Activated naive CD4-positive, alpha-beta T cell treated with anti-CD3 and anti-CD28 coated beads for 36 hours (primary cell): ENCODE results near the gene NTM. TPM values are rescaled to one million over a fixed set of nuclear protein-coding genes. Genes with fewer than 3 reads are reported as not detected.

Experiments used
- CTCF ChIA-PET: fragments of 350-600 bp; sonication (Branson Sonifier 250); formaldehyde crosslinking; loops from one replicate; lab custom pipeline; 2021; ENCODE audit warnings: antibody characterized with exemption; lab: Charles Lee
- DNase-seq: peaks from one replicate; pipeline ENCODE4 v3.0.0-alpha.2; 2020
- H3K27ac Mint-ChIP-seq: one replicate; pipeline ENCODE4 v1.8.0; 2021; ENCODE audit warnings: mild to moderate bottlenecking, mixed read lengths
- H3K27me3 Mint-ChIP-seq: one replicate; pipeline ENCODE4 v1.8.0; 2021; ENCODE audit warnings: low read depth, mixed read lengths
- H3K36me3 Mint-ChIP-seq: one replicate; pipeline ENCODE4 v1.8.0; 2021; ENCODE audit warnings: low read depth, mixed read lengths
- H3K4me1 Mint-ChIP-seq: one replicate; pipeline ENCODE4 v1.8.0; 2021; ENCODE audit warnings: low read depth, mixed read lengths
- H3K4me3 Mint-ChIP-seq: one replicate; pipeline ENCODE4 v1.8.0; 2021; ENCODE audit warnings: mild to moderate bottlenecking, moderate library complexity, mixed read lengths
- H3K9me3 Mint-ChIP-seq: one replicate; pipeline ENCODE4 v1.8.0; 2021; ENCODE audit warnings: mixed read lengths
- intact Hi-C: fragments of 100-400 bp; cut with micrococcal nuclease; formaldehyde crosslinking; loops from one replicate; pipeline ENCODE4 v1.15.1; 2023
- total RNA-seq, 2 experiments: library from RNA; stranded (reverse); gene quantifications; one replicate each; pipeline ENCODE4 v1.2.3, GENCODE V29; 2021

Gene NTM
- total RNA-seq, 2 experiments from 2014 or later = not detected

DNA sequence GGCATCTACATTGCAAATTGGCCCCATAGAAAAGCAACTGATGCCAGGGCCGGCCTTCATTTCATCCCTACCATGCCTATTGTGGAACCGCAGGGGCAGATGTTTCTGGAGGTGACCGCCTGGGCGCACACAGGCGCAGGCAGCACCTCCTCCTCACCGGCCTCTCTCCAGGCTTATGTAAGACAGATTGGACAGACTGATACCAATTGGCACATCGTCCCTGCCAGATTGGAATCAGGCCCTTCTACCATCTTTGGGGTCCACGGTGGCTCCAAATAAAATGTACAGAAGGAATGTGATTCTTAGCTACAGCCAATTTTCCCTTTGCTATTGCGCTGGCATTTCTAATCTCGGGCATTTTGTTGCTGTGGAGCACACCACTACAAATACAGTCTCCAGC lies 732.6 kb downstream of the NTM start:
- CTCF ChIA-PET = interaction anchor here (0.6 kb wide), 1 partner anchor 838 kb away, joined by 5 read pairs; no protein-coding TSS in a partner anchor
- H3K4me1 Mint-ChIP-seq = no peaks in the 10 kb centered on the region
- no peaks in the 10 kb centered on the region for H3K36me3 Mint-ChIP-seq

DNA sequence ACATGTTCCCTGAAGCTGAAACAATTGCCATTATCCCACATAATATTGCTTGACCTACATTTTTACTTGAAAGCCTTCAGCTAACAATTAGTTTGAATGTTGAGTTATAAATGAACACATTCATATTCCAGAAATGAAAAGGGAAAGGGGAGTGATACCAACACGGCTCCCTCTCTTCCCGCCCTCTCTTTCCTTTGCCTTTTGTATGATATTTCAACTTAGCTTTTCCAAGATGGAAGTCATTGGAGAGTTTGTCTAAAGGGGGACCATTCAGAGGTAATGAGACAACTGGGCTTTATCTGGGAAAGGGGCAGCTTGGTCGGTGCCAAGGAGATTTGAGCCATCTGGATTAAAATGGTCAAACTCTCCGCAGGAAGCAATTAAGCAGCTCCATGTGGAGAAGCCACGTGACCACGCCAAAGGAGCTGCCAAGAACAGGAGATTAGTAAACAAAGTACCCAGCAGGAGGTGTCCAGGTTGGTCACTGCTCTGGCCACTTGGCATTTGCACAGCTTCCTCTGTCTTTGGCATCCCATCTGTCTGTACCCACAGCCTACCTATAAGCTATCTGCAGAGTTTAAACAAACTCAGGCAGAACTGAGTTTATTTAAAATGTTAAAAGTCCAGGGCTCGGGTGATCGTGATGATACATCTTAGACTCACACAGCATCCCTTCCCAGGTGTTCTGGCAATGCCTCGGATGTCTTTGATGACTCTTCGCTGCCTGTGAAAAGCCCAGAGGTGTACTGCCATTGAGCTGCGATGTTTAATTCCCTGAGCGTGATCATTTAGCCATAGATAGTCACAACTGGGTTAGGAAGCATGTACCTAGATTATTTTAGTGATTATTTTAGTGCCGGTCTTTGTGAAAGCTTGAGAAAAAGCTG lies 735.9 kb downstream of the NTM start:
- no peak for DNase-seq
- Mint-ChIP-seq H3K4me1 (no peaks in the 10 kb centered on the region), H3K27ac (no peak overlapping the region), H3K9me3 (peaks cover 5% of the 10 kb centered on the region), H3K27me3 (no peaks in the 10 kb centered on the region), H3K4me3 (no peak overlapping the region), H3K36me3 (no peaks in the 10 kb centered on the region)
- intact Hi-C loops = no loop called here
- CTCF ChIA-PET = interaction anchor here (1.0 kb wide), 1 partner anchor 11 kb away, joined by 3 read pairs; no protein-coding TSS in a partner anchor

More for the DNA sequence above, 732.6 kb downstream of the NTM start:
- DNase-seq = no peak
- Mint-ChIP-seq H3K27me3 (no peaks in the 10 kb centered on the region), H3K9me3 (peaks cover 3% of the 10 kb centered on the region), H3K4me3 (no peak overlapping the region), H3K27ac (no peak overlapping the region)
- intact Hi-C loops = no loop called here

DNA sequence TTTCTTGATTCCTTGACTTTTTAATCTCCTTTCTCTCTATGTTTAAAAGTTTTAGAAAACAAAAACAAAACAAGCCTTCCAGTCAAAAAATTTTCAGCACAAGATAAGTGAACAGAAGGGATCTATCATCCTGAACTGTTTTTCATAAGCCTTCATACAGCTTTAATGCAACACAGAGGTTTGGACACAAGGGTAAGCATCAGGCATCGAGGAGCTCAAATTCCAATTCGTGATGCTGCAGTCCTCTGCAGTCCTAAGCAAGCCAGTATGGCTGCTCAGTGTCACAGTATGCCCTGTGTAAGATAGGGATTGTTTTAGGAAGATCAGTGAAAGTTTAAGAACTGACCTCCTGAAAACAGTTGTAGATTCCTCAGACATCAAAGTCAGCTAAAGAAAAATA lies 740.9 kb downstream of the NTM start:
- DNase-seq = no peak
- H3K4me1 Mint-ChIP-seq = no peaks in the 10 kb centered on the region
- CTCF ChIA-PET = no interaction called here
- no peak overlapping the region for H3K27ac Mint-ChIP-seq
- no peaks in the 10 kb centered on the region for H3K36me3 Mint-ChIP-seq
- H3K9me3 Mint-ChIP-seq = peaks cover 5% of the 10 kb centered on the region
- intact Hi-C loops = no loop called here
- H3K27me3 Mint-ChIP-seq = no peaks in the 10 kb centered on the region
- no peak overlapping the region for H3K4me3 Mint-ChIP-seq

DNA sequence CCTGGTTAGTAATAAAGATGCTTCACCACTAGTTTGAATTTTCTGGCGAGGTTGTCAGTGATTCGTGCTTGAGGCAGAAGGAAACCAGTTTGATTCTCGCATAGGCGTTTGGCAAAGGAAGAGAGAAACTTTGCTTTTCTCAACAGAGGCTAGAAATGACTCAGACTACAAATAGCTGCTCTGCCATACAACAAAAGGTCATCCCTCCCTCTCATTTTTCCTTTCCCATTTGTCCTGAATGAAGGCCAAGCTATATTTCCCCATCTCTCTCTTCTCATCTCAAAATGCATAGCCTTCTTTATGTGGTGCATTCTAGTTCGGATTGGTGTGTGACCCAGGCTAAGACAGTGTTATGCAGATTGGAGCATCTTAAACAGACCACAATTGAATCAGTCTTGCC lies 741.4 kb downstream of the NTM start:
- peaks cover 5% of the 10 kb centered on the region for H3K9me3 Mint-ChIP-seq
- CTCF ChIA-PET = interaction anchor here (0.8 kb wide), 1 partner anchor 215 kb away, joined by 3 read pairs; no protein-coding TSS in a partner anchor
- no peaks in the 10 kb centered on the region for H3K36me3 Mint-ChIP-seq

DNA sequence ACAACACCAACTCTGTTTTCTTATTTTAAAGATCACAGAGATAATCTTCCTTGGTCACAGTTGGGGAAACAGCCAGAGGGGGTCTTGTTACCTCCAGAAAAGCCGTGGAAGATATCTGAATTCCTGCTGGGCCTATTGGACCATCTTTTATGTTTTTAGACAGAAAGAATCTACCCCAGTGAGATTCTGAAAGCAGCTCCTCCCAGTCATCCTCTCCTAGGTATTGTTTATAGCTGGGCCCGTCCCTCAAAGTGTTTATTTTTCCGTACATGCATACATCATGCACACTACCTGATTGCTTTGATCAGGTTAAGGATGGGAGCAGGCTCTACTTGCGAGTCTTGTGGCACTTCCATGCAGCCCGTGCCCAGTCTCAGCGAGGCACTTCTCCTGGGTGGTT lies 742.4 kb downstream of the NTM start:
- H3K4me1 Mint-ChIP-seq = no peaks in the 10 kb centered on the region

More for the DNA sequence above, 741.4 kb downstream of the NTM start:
- H3K4me1 Mint-ChIP-seq = no peaks in the 10 kb centered on the region
- H3K4me3 Mint-ChIP-seq = no peak overlapping the region
- H3K27me3 Mint-ChIP-seq = no peaks in the 10 kb centered on the region
- H3K27ac Mint-ChIP-seq = no peak overlapping the region
- DNase-seq = no peak
- intact Hi-C loops = no loop called here

DNA sequence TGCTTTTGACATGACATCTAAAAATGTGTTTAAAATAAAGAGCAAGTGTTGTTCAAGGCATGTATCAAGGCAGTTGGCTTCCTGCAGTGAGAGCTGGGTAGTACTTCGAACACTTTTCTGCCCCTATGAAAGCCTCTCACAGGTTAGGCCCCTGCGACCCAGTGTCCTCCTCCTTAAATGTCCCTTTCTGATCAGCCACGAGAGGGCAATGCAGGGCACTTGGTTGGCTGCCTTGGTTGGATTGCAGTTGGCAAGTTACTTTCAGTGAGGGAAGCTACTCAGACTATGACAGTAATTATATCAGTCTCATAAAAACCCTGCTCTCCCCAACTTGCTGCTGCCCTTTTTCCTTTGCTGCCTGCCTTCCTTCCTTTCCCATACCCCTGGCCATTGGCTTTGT lies 743.8 kb downstream of the NTM start:
- intact Hi-C loops = no loop called here
- Mint-ChIP-seq H3K27me3 (no peaks in the 10 kb centered on the region), H3K4me3 (no peak overlapping the region), H3K4me1 (no peaks in the 10 kb centered on the region), H3K9me3 (peaks cover 1% of the 10 kb centered on the region), H3K36me3 (no peaks in the 10 kb centered on the region), H3K27ac (no peak overlapping the region)
- peak; percentile 10 for DNase-seq
- CTCF ChIA-PET = interaction anchor here (1.0 kb wide), 1 partner anchor 10 kb away, joined by 4 read pairs; no protein-coding TSS in a partner anchor

More for the DNA sequence above, 742.4 kb downstream of the NTM start:
- CTCF ChIA-PET = no interaction called here
- intact Hi-C loops = no loop called here
- no peak overlapping the region for H3K27ac Mint-ChIP-seq
- H3K9me3 Mint-ChIP-seq = peaks cover 3% of the 10 kb centered on the region
- H3K27me3 Mint-ChIP-seq = no peaks in the 10 kb centered on the region
- H3K36me3 Mint-ChIP-seq = no peaks in the 10 kb centered on the region
- H3K4me3 Mint-ChIP-seq = no peak overlapping the region
- no peak for DNase-seq

DNA sequence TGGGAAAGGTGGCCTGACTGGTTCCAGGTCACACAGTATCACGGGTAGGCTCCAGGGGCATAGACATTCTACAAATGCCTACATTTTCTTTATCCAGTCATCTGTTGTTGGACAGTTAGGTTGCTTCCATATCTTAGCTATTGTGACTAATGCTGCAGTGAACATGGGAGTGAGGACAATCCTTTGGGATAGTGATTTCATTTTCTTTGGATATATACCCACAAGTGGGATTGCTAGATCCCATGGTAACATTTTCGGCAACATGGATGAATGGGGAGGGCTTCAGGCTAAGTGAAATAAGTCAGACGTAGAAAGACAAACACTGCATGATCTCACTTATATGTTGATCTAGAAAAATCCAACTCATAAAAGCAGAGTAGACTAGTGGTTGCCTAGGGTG lies 744.3 kb downstream of the NTM start:
- no peak overlapping the region for H3K4me3 Mint-ChIP-seq
- no peaks in the 10 kb centered on the region for H3K4me1 Mint-ChIP-seq
- no peak overlapping the region for H3K27ac Mint-ChIP-seq
- intact Hi-C loops = no loop called here
- no peak for DNase-seq
- H3K27me3 Mint-ChIP-seq = no peaks in the 10 kb centered on the region
- CTCF ChIA-PET = interaction anchor here (1.0 kb wide), 1 partner anchor 10 kb away, joined by 4 read pairs; no protein-coding TSS in a partner anchor
- H3K36me3 Mint-ChIP-seq = no peaks in the 10 kb centered on the region
- H3K9me3 Mint-ChIP-seq = peaks cover 1% of the 10 kb centered on the region

DNA sequence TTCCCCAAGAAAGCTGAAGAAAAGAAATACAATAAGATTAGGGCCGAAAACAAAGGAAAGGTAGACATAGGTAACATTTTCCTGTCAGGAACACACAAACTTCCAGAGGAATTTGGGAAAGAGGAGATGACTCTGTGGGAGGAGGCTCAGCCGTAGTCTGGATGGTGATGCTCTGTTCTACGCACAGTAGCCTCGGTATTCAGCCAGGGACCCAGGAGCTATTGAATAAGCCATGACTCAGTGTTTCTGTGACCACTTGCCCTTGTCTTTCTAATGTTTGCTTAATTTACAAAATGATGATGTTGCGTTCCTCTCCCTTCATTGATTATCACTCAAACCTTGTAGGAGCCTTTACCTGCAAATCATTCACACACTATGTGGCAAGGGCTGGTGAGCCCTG lies 745.0 kb downstream of the NTM start:
- DNase-seq = no peak
- Mint-ChIP-seq H3K27me3 (no peaks in the 10 kb centered on the region), H3K4me3 (no peak overlapping the region), H3K36me3 (no peaks in the 10 kb centered on the region), H3K9me3 (no peaks in the 10 kb centered on the region), H3K27ac (no peak overlapping the region), H3K4me1 (no peaks in the 10 kb centered on the region)
- CTCF ChIA-PET = no interaction called here
- intact Hi-C loops = no loop called here

DNA sequence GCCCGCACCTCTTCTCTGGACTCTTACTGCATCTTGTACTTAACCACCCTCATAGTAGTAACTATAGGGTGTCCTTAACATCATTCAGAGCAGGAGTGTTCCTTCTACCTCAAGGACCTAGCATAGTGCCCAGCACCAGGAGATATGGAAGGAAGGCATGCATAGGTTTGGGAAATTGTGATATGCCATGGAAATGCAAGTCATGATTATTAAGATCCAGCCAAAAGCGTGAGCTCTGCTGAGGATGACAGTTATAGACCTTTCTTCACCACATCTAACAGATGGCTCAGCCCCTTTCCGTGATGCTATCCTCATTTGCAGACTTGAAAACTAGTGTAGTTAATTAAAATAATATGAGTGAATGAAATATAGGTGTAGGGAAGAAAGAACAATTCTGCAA lies 746.1 kb downstream of the NTM start:
- intact Hi-C loops = no loop called here
- H3K4me3 Mint-ChIP-seq = no peak overlapping the region
- no peaks in the 10 kb centered on the region for H3K9me3 Mint-ChIP-seq
- no peaks in the 10 kb centered on the region for H3K4me1 Mint-ChIP-seq
- no peaks in the 10 kb centered on the region for H3K27me3 Mint-ChIP-seq
- CTCF ChIA-PET = no interaction called here
- no peak for DNase-seq
- H3K27ac Mint-ChIP-seq = no peak overlapping the region
- no peaks in the 10 kb centered on the region for H3K36me3 Mint-ChIP-seq

DNA sequence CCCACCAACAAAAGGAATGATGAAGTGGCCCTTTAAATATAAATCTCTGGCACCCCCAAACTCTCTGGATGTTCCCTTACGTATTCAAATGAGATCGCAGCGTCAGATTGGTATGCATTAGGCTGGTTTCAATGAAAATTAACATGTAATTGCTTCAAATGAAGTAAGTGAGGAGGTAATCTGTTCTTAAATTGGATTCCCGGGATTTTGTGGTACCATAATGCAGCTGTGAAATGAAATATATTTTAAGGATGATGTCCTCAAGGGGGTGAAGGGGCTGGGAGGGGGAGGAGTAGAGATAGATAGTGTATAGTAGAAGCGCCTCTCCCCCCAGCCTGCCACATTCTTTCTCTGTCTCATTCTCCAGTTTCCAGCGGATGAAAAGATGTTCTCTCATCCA lies 748.2 kb downstream of the NTM start:
- H3K27me3 Mint-ChIP-seq = no peaks in the 10 kb centered on the region
- H3K4me1 Mint-ChIP-seq = no peaks in the 10 kb centered on the region
- intact Hi-C loops = no loop called here
- no peaks in the 10 kb centered on the region for H3K9me3 Mint-ChIP-seq
- H3K27ac Mint-ChIP-seq = no peak overlapping the region
- no peaks in the 10 kb centered on the region for H3K36me3 Mint-ChIP-seq
- H3K4me3 Mint-ChIP-seq = no peak overlapping the region
- CTCF ChIA-PET = no interaction called here
- DNase-seq = no peak

DNA sequence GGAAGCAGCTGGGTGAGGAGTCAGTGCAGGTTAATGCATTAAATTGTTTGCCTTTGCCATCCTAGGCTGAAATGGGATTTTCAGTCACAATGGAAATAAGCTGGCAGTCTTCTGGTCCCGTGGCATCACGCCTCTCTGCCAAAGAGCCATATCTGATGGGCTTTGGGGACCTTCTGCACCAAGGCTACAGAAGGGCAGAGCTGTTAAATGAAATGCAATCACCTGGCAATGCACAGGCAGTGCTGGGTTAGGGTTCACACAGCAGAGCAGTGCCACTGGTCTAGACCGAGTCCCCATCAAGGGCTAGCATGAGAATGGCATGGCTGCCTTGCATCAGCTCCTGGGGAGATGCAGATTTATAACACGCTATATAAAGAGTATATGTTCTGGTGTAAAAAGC lies 749.2 kb downstream of the NTM start:
- H3K4me3 Mint-ChIP-seq = no peak overlapping the region
- no peak for DNase-seq
- H3K36me3 Mint-ChIP-seq = no peaks in the 10 kb centered on the region
- CTCF ChIA-PET = no interaction called here
- intact Hi-C loops = no loop called here
- H3K27me3 Mint-ChIP-seq = no peaks in the 10 kb centered on the region
- H3K27ac Mint-ChIP-seq = no peak overlapping the region
- H3K9me3 Mint-ChIP-seq = no peaks in the 10 kb centered on the region
- H3K4me1 Mint-ChIP-seq = no peaks in the 10 kb centered on the region

DNA sequence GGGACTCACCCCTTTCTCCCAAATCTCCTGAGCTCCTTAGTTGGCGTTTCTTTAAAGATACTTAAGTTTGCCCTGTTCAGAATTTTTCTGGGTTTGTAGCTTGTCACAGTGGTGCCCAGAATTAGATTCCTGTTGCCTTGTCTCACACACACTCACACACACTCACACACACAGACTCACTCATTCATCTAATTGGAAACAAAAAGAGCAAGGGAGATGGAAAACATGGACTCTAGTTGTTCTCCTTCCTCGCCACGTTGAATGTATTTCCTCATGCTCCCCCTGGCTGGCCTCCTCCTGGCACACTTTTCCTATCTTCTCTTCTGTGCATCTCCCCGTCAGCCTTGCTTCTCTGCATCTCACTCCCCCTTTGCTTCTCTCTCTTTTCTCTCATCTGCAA lies 752.3 kb downstream of the NTM start:
- H3K36me3 Mint-ChIP-seq = no peaks in the 10 kb centered on the region
- no peaks in the 10 kb centered on the region for H3K4me1 Mint-ChIP-seq
- H3K9me3 Mint-ChIP-seq = no peaks in the 10 kb centered on the region
- peaks cover 4% of the 10 kb centered on the region for H3K27me3 Mint-ChIP-seq
- DNase-seq = no peak
- no peak overlapping the region for H3K27ac Mint-ChIP-seq
- CTCF ChIA-PET = interaction anchor here (0.6 kb wide), 1 partner anchor 470 kb away, joined by 3 read pairs; no protein-coding TSS in a partner anchor
- intact Hi-C loops = loop anchor here (10.0 kb wide), 1 partner anchor 208 kb away; no protein-coding TSS in a partner anchor
- H3K4me3 Mint-ChIP-seq = no peak overlapping the region

DNA sequence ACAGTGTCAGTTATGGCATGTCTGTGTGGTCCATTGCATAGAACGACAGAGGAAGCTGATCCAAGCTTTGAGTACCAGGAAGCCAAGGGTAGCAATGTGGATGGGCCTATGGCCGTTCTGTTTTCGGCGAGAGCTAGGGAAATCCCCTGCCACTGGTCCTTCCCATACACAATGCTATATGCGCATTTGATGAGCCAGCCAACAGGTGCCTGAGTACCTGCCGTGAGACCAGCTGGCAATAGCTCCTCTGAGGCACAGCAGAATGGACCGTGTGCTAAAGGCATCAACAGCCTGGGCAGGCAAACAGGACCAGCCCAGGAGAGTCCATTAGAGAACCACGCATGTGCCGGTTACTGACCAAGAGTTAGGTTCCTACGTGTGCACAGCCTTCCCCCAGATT lies 753.0 kb downstream of the NTM start:
- intact Hi-C loops = loop anchor here (10.0 kb wide), 1 partner anchor 209 kb away; no protein-coding TSS in a partner anchor
- no peak overlapping the region for H3K27ac Mint-ChIP-seq
- CTCF ChIA-PET = interaction anchor here (0.6 kb wide), 1 partner anchor 469 kb away, joined by 3 read pairs; no protein-coding TSS in a partner anchor
- no peaks in the 10 kb centered on the region for H3K4me1 Mint-ChIP-seq
- H3K4me3 Mint-ChIP-seq = no peak overlapping the region
- H3K27me3 Mint-ChIP-seq = peaks cover 7% of the 10 kb centered on the region
- H3K9me3 Mint-ChIP-seq = no peaks in the 10 kb centered on the region
- DNase-seq = no peak
- H3K36me3 Mint-ChIP-seq = no peaks in the 10 kb centered on the region
